Measurements from ENCODE around the gene EFCAB6.

Gene EFCAB6

DNA sequence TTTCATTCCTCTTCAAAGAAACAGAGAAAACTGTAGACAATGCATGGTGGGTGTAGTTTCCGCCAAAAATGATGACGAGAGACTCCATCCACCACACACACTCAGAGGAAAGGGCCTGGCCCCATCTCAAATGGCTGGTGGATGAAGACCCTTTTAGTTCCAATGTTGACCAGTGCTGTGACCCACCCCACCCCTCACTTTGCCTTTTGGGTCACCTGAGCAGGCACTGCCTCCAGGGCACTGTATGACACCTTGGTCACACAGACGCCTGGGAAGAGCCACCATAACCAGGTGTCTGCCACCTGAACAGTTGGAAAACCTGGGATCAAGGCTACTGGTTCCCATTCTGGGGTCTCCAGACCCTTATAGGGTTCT lies 279.0 kb downstream of the EFCAB6 start:
- DNase-seq (ENCODE audit: low read depth in 3 of 3, low spot score in 1 of 3), result no peak

DNA sequence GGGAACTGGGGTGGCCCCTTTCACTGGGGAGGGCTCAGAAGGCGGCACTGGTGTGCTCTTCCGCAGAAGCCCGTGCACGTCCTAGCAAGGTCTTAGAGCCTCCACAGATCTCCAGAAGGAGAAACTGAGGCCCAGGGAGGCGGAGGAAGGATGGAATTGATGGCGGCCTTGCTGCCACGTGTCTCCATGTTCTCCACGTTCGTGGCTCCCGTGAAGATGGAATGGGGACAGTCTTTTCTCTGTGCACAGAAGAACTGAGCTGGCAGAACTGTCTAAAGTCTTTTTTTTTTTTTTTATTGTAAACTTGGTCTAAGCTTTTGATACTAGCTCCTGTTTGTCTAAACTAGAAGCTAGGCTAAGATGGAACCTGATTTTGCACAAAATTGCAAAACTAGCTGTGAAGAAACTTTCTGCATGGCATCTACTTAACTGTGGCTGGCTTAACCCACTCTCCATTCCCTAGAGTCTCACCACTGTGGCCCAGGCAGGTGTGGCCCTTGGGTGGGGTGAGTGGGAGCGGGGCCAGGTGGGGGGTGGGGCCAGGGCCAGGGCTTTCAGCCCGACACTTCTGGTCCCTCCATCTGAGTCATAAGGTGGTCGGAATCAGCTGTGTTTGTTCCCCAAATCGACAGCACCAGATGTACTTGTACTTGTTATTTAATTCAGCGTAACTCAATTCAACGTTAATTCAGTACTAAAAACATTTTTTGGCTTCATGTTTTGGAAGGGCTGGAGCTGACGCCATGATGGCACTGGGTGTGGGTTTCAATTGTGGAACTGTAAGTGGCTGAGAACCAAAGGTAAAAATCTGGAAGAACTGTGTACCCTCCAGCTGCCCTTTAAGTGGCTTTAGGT lies 279.6 kb downstream of the EFCAB6 start:
- no peak for DNase-seq (ENCODE audit: low read depth in 3 of 3, low spot score in 1 of 3)

GRCh38 chr22:43531651-43532050 lies 280.5 kb downstream of the EFCAB6 start:
- no peak for DNase-seq (ENCODE audit: low read depth in 3 of 3, low spot score in 1 of 3)

DNA sequence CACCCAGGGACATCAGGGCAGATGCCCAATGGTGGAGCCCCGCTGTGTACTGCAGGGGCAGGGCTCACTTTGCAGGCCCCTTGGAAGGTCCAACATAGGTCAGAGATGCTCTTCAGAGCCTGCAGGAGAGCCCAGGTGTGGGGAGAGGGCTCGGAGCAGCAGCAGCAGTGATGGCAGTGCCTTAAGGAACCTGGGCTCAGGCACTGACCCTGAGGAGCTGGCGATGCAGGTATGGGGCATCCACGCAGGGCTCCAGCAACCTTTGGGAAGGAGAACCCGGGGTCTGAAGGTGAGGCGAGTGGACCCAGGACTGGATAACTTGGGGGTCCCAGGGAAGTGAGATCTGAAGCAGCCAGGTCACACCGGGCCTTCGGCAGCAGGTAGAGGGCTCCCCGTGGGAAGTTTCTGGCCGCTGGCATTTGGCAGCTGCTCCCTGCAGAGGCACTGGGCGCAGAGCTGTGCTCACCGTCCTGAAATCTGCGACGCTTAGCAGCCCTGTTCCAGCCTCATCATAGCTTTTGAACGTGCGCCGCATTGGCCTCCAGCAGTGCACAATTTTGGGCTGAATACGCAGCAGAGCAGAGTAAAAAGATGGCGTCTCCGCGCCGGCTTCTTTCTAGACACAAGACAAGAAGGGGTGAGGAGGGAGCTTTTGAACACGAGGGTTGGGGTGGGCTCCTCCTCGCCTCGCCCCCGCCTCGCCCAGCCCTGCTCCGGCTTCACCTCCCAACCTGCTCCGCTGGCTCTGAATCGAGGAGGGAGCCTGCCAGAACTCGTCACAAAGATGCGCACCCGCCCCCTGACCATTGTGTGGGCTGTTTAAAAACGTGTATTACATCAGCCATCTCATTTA lies 281.5 kb downstream of the EFCAB6 start:
- DNase-seq (ENCODE audit: low read depth in 3 of 3, low spot score in 1 of 3), result no peak

DNA sequence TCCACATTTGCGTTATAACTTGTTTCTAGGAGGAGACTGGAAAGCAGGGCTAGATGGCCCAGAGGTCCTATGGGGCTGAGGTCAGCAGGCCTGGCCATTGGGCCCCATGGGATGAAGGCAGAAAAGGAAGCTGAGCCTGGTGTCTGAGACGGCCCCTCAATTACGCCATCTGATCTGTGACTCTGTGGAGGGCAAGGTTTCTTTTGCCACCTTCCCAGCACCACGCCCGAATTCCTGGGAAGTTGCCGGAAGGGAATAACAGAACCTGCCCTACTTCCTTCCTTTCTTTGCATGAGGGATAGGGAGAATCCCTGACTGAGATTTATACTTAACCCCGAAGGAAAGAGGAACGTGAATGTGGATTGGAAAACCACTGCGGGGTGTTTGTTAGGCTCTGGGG lies 282.2 kb downstream of the EFCAB6 start:
- DNase-seq (ENCODE audit: low read depth in 3 of 3, low spot score in 1 of 3), result no peak

DNA sequence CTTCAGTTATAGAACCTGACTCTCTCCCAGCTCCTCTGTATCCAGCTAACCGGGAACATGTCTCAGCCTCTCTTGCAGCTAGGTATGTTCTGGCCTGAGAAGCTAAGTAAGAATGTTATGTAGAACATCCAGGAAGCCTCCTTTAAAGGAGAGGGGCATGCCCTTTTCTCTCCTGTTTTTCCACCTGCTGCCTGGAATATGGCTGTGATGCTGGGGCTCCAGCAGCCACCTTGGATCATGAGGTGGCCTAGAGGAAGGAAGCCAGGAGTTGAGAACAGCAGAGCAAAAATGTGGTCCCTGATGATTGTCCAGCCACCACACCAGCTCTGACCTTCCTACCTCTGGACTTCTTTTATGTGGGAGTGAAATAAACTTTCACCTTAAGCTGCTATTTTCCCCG lies 282.6 kb downstream of the EFCAB6 start:
- no peak for DNase-seq (ENCODE audit: low read depth in 3 of 3, low spot score in 1 of 3)

- DNase-seq (ENCODE audit: low read depth in 3 of 3, low spot score in 1 of 3), result no peak
Measured at GRCh38 chr22:43528601-43529360, 283.3 kb downstream of the EFCAB6 start.

GRCh38 chr22:43526946-43527345 lies 285.2 kb downstream of the EFCAB6 start:
- no peak for DNase-seq (ENCODE audit: low read depth in 3 of 3, low spot score in 1 of 3)

DNA sequence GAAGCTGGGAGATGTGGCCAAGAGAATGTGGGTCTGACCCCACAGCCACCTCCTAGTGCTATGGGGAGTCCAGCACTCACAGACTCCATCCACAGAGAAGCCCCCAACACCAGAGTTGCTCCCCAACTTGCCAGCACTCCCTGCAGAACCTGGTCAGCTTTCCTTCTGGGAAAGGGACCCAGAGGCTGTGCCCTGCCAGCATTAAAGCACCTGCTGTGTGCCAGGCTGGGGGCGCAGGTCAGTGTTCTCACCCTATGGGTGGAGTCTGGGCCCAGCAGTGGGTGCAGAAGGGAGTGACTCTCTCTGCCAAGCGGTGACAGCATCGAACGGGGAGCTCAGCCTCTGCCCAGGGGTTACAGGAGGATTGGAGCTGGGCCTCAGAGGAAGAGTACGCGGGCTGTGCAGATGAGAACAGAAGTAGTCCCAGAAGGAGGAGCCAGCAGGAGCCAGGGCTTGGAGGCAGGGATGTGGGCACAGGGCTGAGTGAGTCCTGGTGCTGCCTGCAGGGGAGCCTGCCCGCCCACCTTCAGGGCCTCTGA lies 285.9 kb downstream of the EFCAB6 start:
- no peak for DNase-seq (ENCODE audit: low read depth in 3 of 3, low spot score in 1 of 3)

GRCh38 chr22:43521716-43522115 lies 290.4 kb downstream of the EFCAB6 start:
- DNase-seq (ENCODE audit: low read depth in 3 of 3, low spot score in 1 of 3), result no peak

GRCh38 chr22:43520632-43521039 lies 291.5 kb downstream of the EFCAB6 start:
- no peak for DNase-seq (ENCODE audit: low read depth in 3 of 3, low spot score in 1 of 3)

DNA sequence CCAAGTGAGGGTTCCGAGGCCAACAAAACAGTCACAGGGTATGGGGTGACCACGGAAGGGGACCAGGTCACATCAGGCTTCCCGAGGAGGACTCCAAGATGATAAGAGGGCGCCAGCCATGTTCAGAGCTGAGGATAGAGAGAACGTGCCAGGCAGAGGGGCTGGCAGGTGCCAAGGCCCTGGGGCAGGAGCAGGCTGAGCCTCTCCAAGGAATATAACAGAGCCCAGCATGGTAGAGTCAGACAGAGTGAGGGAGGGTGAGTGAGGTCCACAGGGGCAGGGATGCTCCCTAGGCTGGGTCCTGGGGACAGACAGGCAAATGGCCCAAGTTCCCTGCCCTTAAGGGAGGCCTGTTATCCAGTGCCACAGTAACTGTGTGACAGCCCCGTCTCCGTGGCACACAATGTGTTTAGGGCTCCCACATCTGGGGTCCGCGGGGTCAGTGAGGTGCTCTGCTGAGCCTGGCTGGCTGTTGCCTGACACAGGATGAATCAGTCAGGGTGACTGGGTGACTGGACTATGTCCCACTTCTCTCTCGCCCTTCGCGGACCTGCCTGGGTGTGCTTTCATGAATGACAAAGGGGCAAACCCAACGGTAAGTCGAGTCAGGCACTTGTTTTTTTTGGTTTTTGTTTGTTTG lies 295.0 kb downstream of the EFCAB6 start:
- no peak for DNase-seq (ENCODE audit: low read depth in 3 of 3, low spot score in 1 of 3)

GRCh38 chr22:43516386-43516785 lies 295.7 kb downstream of the EFCAB6 start:
- no peak for DNase-seq (ENCODE audit: low read depth in 3 of 3, low spot score in 1 of 3)

DNA sequence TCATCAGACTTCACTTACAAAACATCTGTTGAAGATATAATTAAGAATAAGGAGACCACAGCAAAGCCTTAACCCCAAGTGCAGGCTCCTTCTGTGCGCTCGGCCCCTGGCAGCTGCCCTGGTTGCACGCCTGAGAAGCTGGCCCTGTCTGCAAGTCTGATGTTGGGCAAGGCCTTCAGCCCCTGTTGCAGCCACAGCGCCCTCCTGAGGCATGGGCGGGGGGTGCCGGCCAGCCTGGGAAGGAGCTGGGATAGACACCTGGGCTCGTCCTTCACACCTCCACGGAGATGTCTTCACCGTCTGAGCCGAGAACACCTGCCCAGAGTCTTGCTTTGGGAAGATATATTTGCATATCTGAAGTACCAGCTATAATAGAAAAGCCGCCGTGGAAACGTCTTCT lies 296.2 kb downstream of the EFCAB6 start:
- no peak for DNase-seq (ENCODE audit: low read depth in 3 of 3, low spot score in 1 of 3)

DNA sequence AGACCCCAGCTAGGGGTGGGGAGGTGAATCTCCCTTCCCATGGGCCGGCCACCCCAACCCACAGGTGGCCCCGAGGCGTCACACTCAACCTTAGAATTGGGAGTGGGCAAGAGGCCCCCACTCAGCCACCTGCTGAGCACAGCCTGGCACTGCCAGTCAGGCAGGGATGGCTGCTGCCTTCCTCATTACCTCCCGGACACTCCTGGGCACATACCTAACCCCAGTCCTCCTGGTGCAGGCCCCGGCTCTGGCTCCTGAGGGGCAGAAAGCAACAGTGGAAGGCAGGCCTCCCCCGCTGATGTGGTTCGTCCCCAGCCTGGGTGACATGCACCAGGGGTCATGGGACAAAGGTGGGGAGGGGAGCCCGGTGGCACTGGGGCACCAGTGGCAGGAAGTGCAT lies 296.7 kb downstream of the EFCAB6 start:
- DNase-seq (ENCODE audit: low read depth in 3 of 3, low spot score in 1 of 3), result no peak

DNA sequence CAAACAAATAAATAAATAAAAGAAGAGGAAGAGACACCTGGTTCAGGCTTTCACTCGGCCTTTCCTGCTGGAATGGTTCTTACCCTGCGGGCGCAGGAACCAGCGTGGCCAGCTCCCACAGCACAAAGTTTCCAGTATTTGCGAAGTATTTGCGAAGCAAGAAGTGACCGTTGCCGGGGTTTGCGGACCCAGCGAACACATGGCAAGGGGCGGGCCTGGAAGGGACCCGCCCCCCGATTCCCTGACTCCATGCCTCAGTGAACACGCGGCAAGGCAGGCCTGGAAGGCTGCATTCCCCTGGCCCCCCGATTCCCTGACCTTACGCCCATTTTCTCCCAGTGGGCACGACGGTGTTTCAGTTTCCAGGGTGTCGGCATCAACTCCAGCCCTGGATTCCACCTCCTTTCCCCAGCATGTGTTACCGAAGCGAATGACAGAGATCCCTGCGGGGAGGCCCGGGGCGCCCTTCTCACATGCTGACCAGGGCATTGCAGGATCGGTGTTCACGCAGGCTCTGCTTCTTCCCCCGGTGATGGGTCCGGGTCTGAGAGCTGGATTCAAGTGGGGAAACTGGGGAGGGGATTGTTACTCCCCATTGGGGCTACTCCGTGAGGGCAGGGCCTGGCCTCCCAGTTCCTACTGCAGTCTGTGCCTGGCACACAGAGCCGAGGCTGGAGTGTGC lies 297.5 kb downstream of the EFCAB6 start:
- DNase-seq (ENCODE audit: low read depth in 3 of 3, low spot score in 1 of 3), result no peak

DNA sequence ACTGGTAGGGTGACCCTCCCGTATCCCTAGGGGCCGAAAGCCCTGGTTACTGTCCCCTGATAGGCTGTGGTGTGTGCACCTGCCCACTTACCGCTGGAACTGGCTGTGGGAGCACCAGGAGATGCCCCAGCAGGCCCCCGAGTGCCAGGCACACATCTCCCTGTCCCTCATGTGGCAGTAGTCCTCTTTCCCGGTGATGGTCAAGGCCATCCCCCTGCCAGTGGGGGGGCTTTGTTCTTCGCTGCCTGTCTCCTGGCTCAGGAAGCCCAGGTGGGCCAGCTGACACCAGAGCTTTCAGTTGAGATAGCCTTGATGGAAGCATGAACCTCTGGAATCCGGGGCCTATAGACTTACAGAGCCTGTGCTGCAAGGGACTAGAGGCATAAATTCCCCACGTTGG lies 299.8 kb downstream of the EFCAB6 start:
- no peak for DNase-seq (ENCODE audit: low read depth in 3 of 3, low spot score in 1 of 3)

DNA sequence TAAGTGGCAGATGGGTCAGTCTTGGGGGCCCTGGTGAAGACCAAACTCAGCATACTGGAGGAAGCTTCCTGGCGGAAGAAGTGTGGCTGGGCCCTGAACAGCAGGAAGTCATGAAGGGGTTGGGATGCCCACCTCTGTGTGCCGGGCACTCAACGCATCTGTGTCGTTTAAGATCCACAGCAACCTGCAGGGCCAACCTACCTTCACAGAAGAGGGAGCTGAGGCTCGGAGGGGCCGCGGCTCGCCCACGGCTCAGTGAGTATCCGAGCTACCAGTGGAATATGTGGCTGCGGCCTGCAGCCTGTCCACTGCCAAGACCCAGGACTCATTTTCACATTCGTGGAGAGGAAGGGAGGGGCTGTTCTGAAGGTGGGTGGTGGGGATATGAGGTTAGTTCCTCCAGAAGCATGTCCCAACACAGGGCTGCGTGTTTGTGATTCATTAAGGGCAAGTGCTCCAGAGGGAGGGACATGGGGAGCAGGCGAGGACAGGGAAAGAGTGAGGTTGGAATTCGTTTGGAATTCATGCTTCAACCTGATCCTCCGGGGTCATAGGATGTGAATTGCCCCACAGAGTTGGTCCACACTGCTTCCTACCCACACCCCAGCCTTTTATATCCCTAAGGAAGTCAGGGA lies 300.7 kb downstream of the EFCAB6 start:
- DNase-seq (ENCODE audit: low read depth in 3 of 3, low spot score in 1 of 3), result no peak

- DNase-seq (ENCODE audit: low read depth in 3 of 3, low spot score in 1 of 3), result no peak
Measured at GRCh38 chr22:43510281-43511070, 301.6 kb downstream of the EFCAB6 start.
